Endothelial cell of umbilical vein (primary cell): ENCODE measurements around the gene RSPRY1. TPM values are rescaled to one million over a fixed set of nuclear protein-coding genes. Genes with fewer than 3 reads are reported as not detected.

Experiments
- BruUV-seq: library from RNA; stranded (reverse); fragments of 400-500 nt; replicated peaks from 2 replicates; lab custom pipeline; 2021; lab: Mats Ljungman, UMichigan
- CTCF ChIA-PET: fragments of 300-600, 350-600 bp; sonication (Branson Sonifier 250); formaldehyde crosslinking; loops from one replicate; lab custom pipeline; 2021; ENCODE audit warnings: antibody characterized with exemption, inconsistent platforms; lab: Charles Lee
- POLR2A ChIA-PET: fragments of 300-600, 350-600 bp; sonication (Branson Sonifier 250); formaldehyde crosslinking; loops from one replicate; lab custom pipeline; 2021; ENCODE audit warnings: antibody characterized with exemption, inconsistent platforms; lab: Charles Lee
- DNase-seq: peaks from one replicate; pipeline ENCODE4 v3.0.0-alpha.2; 2011; ENCODE audit warnings: low read depth, low spot score
- FAIRE-seq: peaks from 2 replicates; lab custom pipeline; 2011; peaks lifted over from hg19 to GRCh38; lab: Jason Lieb, UNC
- H2AFZ ChIP-seq: 2 replicates; pipeline ENCODE4 v1.6.0; 2012; ENCODE audit warnings: low read depth, low read length, control low read depth, inconsistent platforms
- H3K27ac ChIP-seq: 2 replicates; pipeline ENCODE4 v1.5.1; 2011; ENCODE audit warnings: low read depth, mild to moderate bottlenecking, control low read depth, low read length, moderate library complexity; ENCODE audit not compliant: insufficient read depth
- H3K27me3 ChIP-seq, 2 experiments: 2 replicates each; pipeline versions ENCODE4 v1.6.0 to v1.6.1; 2011; ENCODE audit warnings: low read length in 2 of 2, mixed read lengths in 1 of 2; ENCODE audit not compliant: control insufficient read depth in 2 of 2, insufficient read depth in 2 of 2
- H3K36me3 ChIP-seq, 2 experiments: 2 replicates in 1 of 2; 3 replicates in 1 of 2; pipeline ENCODE4 v1.5.1; 2011; ENCODE audit warnings: low read length in 2 of 2, mild to moderate bottlenecking in 1 of 2, moderate library complexity in 1 of 2; ENCODE audit not compliant: control insufficient read depth in 2 of 2, insufficient read depth in 2 of 2; ENCODE audit errors: extremely low read depth in 1 of 2
- H3K4me1 ChIP-seq: 3 replicates; pipeline ENCODE4 v1.5.1; 2011; ENCODE audit warnings: mild to moderate bottlenecking, low read length; ENCODE audit not compliant: control insufficient read depth, insufficient read depth; ENCODE audit errors: extremely low read depth
- H3K4me2 ChIP-seq: 2 replicates; pipeline ENCODE4 v1.6.1; 2011; ENCODE audit warnings: low read length, control low read depth, mixed read lengths; ENCODE audit not compliant: insufficient read depth
- H3K4me3 ChIP-seq, 3 experiments: fragments of 200-600 bp in 1 of 3; sonication (generic), shearing (Covaris generic) in 1 of 3; replicated peaks in 1 of 3; 2 replicates each; pipeline ENCODE4 v1.5.1; 2011 to 2016; ENCODE audit warnings: control low read depth in 3 of 3, low read length in 3 of 3, mild to moderate bottlenecking in 2 of 3, inconsistent platforms in 1 of 3, low read depth in 1 of 3, moderate library complexity in 1 of 3; ENCODE audit not compliant: insufficient read depth in 1 of 3
- H3K79me2 ChIP-seq: 2 replicates; pipeline ENCODE4 v1.6.0; 2012; ENCODE audit warnings: low read length, inconsistent platforms; ENCODE audit not compliant: control insufficient read depth, insufficient read depth
- H3K9ac ChIP-seq: replicated peaks from 2 replicates; pipeline ENCODE3; 2011; ENCODE audit warnings: low read length, control low read depth; ENCODE audit not compliant: insufficient read depth; ENCODE audit errors: extremely low read depth
- H3K9me1 ChIP-seq: replicated peaks from 3 replicates; pipeline ENCODE4 v1.6.0; 2011; ENCODE audit warnings: mild to moderate bottlenecking, low read length; ENCODE audit not compliant: control insufficient read depth, insufficient read depth; ENCODE audit errors: extremely low read depth
- H3K9me3 ChIP-seq: replicated peaks from 2 replicates; pipeline ENCODE4 v1.5.1; 2012; ENCODE audit warnings: low read length, inconsistent platforms; ENCODE audit not compliant: control insufficient read depth, insufficient read depth
- H4K20me1 ChIP-seq: replicated peaks from 2 replicates; pipeline ENCODE3; 2011; ENCODE audit warnings: mild to moderate bottlenecking, low read length; ENCODE audit not compliant: control insufficient read depth, insufficient read depth; ENCODE audit errors: extremely low read depth
- CTCF ChIP-seq, 2 donors: IDR thresholded peaks; 1 replicate in 1 of 2; 2 replicates in 1 of 2; pipeline ENCODE4 v1.5.1; 2011; ENCODE audit warnings: low read length in 2 of 2, mild to moderate bottlenecking in 2 of 2, moderate library complexity in 2 of 2, control low read depth in 1 of 2, inconsistent platforms in 1 of 2, low read depth in 1 of 2; ENCODE audit not compliant: insufficient read depth in 1 of 2; ENCODE audit errors: extremely low read depth in 1 of 2
- EZH2 ChIP-seq: IDR thresholded peaks from 2 replicates; pipeline ENCODE4 v1.6.1; 2012; ENCODE audit warnings: borderline replicate concordance, low read depth, mild to moderate bottlenecking, moderate library complexity, low read length, inconsistent platforms; ENCODE audit not compliant: severe bottlenecking
- FOS ChIP-seq: IDR thresholded peaks from 2 replicates; pipeline ENCODE4 v1.6.1; 2011; ENCODE audit warnings: mild to moderate bottlenecking, low read length, moderate library complexity, borderline replicate concordance; ENCODE audit not compliant: insufficient read depth
- GATA2 ChIP-seq: IDR thresholded peaks from 2 replicates; pipeline ENCODE4 v1.7.0; 2011; ENCODE audit warnings: low read depth, mild to moderate bottlenecking, moderate library complexity, mixed read lengths, low read length; ENCODE audit not compliant: insufficient read length, insufficient read depth
- JUN ChIP-seq: IDR thresholded peaks from 2 replicates; pipeline ENCODE4 v1.6.1; 2011; ENCODE audit warnings: borderline replicate concordance, low read depth; ENCODE audit not compliant: insufficient read length, insufficient read depth
- MAX ChIP-seq: IDR thresholded peaks from 2 replicates; pipeline ENCODE4 v1.6.1; 2011; ENCODE audit not compliant: insufficient read depth, insufficient read length
- POLR2AphosphoS5 ChIP-seq: IDR thresholded peaks from 2 replicates; pipeline ENCODE4 v1.6.1; 2012; ENCODE audit warnings: low read depth, mild to moderate bottlenecking, control low read depth, low read length, moderate library complexity; ENCODE audit not compliant: insufficient read depth
- dilution Hi-C: fragments of 300-500 bp; cut with MboI; formaldehyde crosslinking; loops from one replicate; pipeline ENCODE4 v1.15.0; 2019; ENCODE audit warnings: low sequenced_read_pairs; ENCODE audit not compliant: extremely low pct_ligation_motif_present
- intact Hi-C: fragments of 100-400 bp; cut with micrococcal nuclease; formaldehyde crosslinking; loops from one replicate; pipeline ENCODE4 v1.10.0; 2022
- polyA plus RNA-seq, 4 experiments: library from polyadenylated mRNA; depleted of rRNA in 3 of 4; stranded (reverse) in 3 of 4; unstranded in 1 of 4; fragments of >200 nt; gene quantifications; 2 replicates each; pipeline versions ENCODE4 v1.2.1 to v1.2.3, GENCODE V29; 2011 to 2012; ENCODE audit warnings: missing spikeins in 1 of 4
- total RNA-seq: library from RNA; stranded (reverse); gene quantifications from 2 replicates; pipeline ENCODE4 v1.2.3, GENCODE V29; 2021

Gene RSPRY1
- total and polyA plus RNA-seq, 2 donors (not counting 3 experiments of a cell fraction or from before 2014, with no cell fraction given) = 28.5 to 55.1 TPM

GRCh38 chr16:57150682-57151330, 35.3 kb upstream of the RSPRY1 start:
- Histone ChIP-seq H3K4me1 (peaks cover 32% of the 10 kb centered on the region), H3K4me3 (no peak overlapping the region), H3K4me2 (no peak overlapping the region), H4K20me1 (no peaks in the 10 kb centered on the region), H2AFZ (no peak overlapping the region), H3K79me2 (no peaks in the 10 kb centered on the region), H3K36me3 (peaks cover 0 to 20% of the 10 kb centered on the region in 2 experiments), H3K27me3 (no peaks in the 10 kb centered on the region), H3K9ac (no peak overlapping the region), H3K9me3 (no peaks in the 10 kb centered on the region), H3K27ac (no peak overlapping the region), H3K9me1 (no peaks in the 10 kb centered on the region)
- ChIA-PET POLR2A (interaction anchor here (1.5 kb wide), 1 partner anchor 59 kb away, joined by 4 read pairs; the partner anchor contains the start of gene CPNE2), CTCF (interaction anchor here (1.1 to 6.4 kb wide), 4 partner anchors 23 to 187 kb away, joined by 3 to 57 read pairs (median 4); partner anchors contain the start of gene CPNE2)
- dilution Hi-C loops = no loop called here
- no peak for DNase-seq
- intact Hi-C loops = no loop called here
- TF ChIP-seq CTCF (IDR thresholded peaks at IDR 0.05; ENCODE audit: extremely low read depth in 1 of 2, insufficient read depth in 1 of 2, low read depth in 1 of 2, low read length in 2 of 2) (no peak), FOS (no peak), GATA2 (no peak), MAX (no peak), EZH2 (no peak), JUN (no peak), POLR2AphosphoS5 (no peak)
- BruUV-seq = no TSS peak
- no peak for FAIRE-seq
